ENCODE data around the gene ENKD1. TPM values are rescaled to one million over a fixed set of nuclear protein-coding genes. Genes with fewer than 3 reads are reported as not detected.
A peak's percentile ranks its signal among the peaks of the same experiment; 100 is the strongest.

Gene ENKD1
- total and polyA plus RNA-seq, 10 of the 15 experiments (the other 5 are each of a cell fraction or from before 2014, with no cell fraction given): 0.19 to 8.1 (median 2.8) TPM

DNA sequence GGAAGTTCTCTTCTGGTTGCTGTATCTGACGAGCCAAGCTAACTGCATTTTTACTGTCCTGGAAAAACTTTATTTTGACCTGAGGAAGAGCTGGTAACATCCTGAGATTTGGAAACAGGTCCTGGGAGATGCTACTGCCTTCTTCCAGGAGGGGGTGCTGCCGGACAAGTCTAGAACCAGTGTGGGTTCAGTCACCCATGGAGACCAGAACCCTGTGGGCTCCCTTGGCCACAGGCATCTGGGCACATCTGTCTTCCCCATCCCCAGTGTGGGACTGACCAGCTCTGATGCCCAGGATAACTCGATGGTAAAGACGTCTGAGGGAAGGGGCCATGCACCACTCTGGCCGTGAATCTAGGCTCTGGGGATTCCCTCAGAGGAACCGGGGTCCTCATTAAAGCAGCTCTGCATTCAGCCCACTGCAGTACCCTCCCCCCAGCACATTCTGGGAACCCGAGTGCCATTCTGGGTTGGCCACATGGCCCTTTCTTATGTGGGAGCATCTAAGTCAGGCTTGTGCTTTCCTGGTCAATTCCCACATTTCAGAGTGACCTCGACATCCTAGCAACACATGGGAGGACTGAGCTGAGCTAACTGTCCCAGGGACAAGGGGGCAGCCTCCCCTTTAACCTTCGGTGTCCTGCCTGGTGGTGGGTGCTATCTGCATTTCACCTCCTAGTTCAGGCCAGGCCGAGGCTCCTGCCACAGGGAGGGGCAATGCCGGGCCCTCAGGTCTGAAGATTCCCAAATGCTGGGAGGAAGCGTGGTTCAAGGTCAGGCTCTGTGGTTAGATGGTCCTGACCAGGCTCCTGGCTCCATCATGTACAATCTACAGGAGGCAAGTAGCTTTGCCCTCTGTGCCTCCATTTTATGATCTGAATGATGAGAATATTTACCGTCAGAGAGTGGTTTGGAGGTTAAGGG is 6.5 kb upstream of the ENKD1 start:
- no peak overlapping the region for H3K9ac ChIP-seq (ENCODE audit: control insufficient read depth, insufficient read depth, low read length)
- FAIRE-seq: peak; percentile 98
- POLR2A ChIA-PET: interaction anchor here (0.5 to 0.9 kb wide), 2 partner anchors 13 to 41 kb away, joined by 3 to 4 read pairs; no protein-coding TSS in a partner anchor
- TF ChIP-seq BCL11A (IDR thresholded peaks at IDR 0.05; ENCODE audit: low read depth, low read length) (no peak), KDM1A (IDR thresholded peaks at IDR 0.05; ENCODE audit: borderline replicate concordance) (no peak), PAX8 (IDR thresholded peaks at IDR 0.05) (no peak), TCF12 (IDR thresholded peaks at IDR 0.05; ENCODE audit: low read depth, low read length) (no peak), RBBP5 (conservative IDR thresholded peaks at IDR 0.05) (no peak), HDAC2 (IDR thresholded peaks at IDR 0.05) (no peak), MXI1 (IDR thresholded peaks at IDR 0.05; ENCODE audit: low read depth, low read length) (no peak), SMARCA5 (IDR thresholded peaks at IDR 0.05) (no peak), IRF5 (IDR thresholded peaks at IDR 0.05; ENCODE audit: borderline replicate concordance) (no peak), SIX5 (IDR thresholded peaks at IDR 0.05; ENCODE audit: low read depth, low read length, severe bottlenecking) (no peak), IRF4 (IDR thresholded peaks at IDR 0.05; ENCODE audit: low read depth, low read length) (peak; percentile 70), EP300 (IDR thresholded peaks at IDR 0.05; ENCODE audit: borderline replicate concordance in 1 of 2, control insufficient read depth in 1 of 2, low read depth in 2 of 2, low read length in 2 of 2) (no peak), REST (IDR thresholded peaks at IDR 0.05; ENCODE audit: low read depth, low read length) (no peak), SMAD1 (IDR thresholded peaks at IDR 0.05; ENCODE audit: low read depth, partially characterized antibody) (no peak), SREBF2 (IDR thresholded peaks at IDR 0.05; ENCODE audit: low read length) (no peak), YY1 (IDR thresholded peaks at IDR 0.05; ENCODE audit: low read depth, low read length) (peak; percentile 46; the same call in 1 of the 2 replicates), PML (IDR thresholded peaks at IDR 0.05; ENCODE audit: low read length) (no peak), NFIC (IDR thresholded peaks at IDR 0.05; ENCODE audit: low read depth, low read length) (no peak), SRF (IDR thresholded peaks at IDR 0.05; ENCODE audit: low read depth in 2 of 2, low read length in 2 of 2) (no peak), EZH2 (IDR thresholded peaks at IDR 0.05; ENCODE audit: borderline replicate concordance, control insufficient read depth, low read depth, low read length) (no peak)

More for the DNA sequence above, 6.5 kb upstream of the ENKD1 start:
- Histone ChIP-seq H4K20me1 (ENCODE audit: control insufficient read depth, insufficient read depth) (no peaks in the 10 kb centered on the region), H3K9me3 (replicated peaks; ENCODE audit: control insufficient read depth, insufficient read depth, low read length) (no peaks in the 10 kb centered on the region), H3K27ac (ENCODE audit: control insufficient read depth, insufficient read depth) (no peak overlapping the region), H3K4me2 (ENCODE audit: control insufficient read depth, insufficient read depth) (no peak overlapping the region), H3K4me1 (ENCODE audit: control insufficient read depth, insufficient read depth, low read length) (peaks cover 24% of the 10 kb centered on the region), H3K36me3 (ENCODE audit: control insufficient read depth in 2 of 2, insufficient read depth in 2 of 2, low read length in 1 of 2) (no peaks in the 10 kb centered on the region), H3K4me3 (no peak overlapping the region), H2AFZ (ENCODE audit: control insufficient read depth, low read depth, low read length) (no peak overlapping the region; the same call in 1 of the 2 replicates), H3K27me3 (replicated peaks in 1 of 2; ENCODE audit: control insufficient read depth in 2 of 2, insufficient read depth in 2 of 2, low read length in 1 of 2) (no peaks in the 10 kb centered on the region), H3K79me2 (ENCODE audit: control insufficient read depth, insufficient read depth, low read length) (no peaks in the 10 kb centered on the region)
- in situ Hi-C loops (cut with MboI): no loop called here
- ATAC-seq (peak; percentile 59), DNase-seq (ENCODE audit: low read depth, low spot score) (no peak)
- ChIA-PET SMC1A (ENCODE audit: uncharacterized antibody, unreplicated experiment) (interaction anchor here (0.6 to 2.2 kb wide), 14 partner anchors 21 to 256 kb away, joined by 3 to 8 read pairs (median 4); partner anchors contain the start of gene CTCF), CTCF (interaction anchor here (0.6 to 11.9 kb wide), 44 partner anchors 10 to 398 kb away, joined by 3 to 196 read pairs (median 4); partner anchors contain the start of genes ACD, ATP6V0D1, DDX28 and DUS2), RAD21 (ENCODE audit: unreplicated experiment) (interaction anchor here (0.8 to 3.1 kb wide), 16 partner anchors 10 to 256 kb away, joined by 3 to 19 read pairs (median 4); partner anchors contain the start of genes EDC4, GFOD2, NUTF2 and RANBP10)
- intact Hi-C loops (cut with micrococcal nuclease; ENCODE audit: unreplicated experiment): loop anchor here (1.0 to 5.0 kb wide), 4 partner anchors 44 to 256 kb away; partner anchors contain the start of genes GFOD2, RANBP10 and TSNAXIP1
- 39% methylated on average over 13 of the region's 13 CpGs for WGBS (ENCODE audit: insufficient coverage, insufficient replicate concordance, low lambda C conversion rate, missing lambda C conversion rate)
- no TSS peak for BruUV-seq (replicated peaks)

Data from GM12878 (cell line).